ENCODE measurements around the gene TXNRD2.
A peak's percentile ranks its signal among the peaks of the same experiment; 100 is the strongest.

TXNRD2 gene

DNA sequence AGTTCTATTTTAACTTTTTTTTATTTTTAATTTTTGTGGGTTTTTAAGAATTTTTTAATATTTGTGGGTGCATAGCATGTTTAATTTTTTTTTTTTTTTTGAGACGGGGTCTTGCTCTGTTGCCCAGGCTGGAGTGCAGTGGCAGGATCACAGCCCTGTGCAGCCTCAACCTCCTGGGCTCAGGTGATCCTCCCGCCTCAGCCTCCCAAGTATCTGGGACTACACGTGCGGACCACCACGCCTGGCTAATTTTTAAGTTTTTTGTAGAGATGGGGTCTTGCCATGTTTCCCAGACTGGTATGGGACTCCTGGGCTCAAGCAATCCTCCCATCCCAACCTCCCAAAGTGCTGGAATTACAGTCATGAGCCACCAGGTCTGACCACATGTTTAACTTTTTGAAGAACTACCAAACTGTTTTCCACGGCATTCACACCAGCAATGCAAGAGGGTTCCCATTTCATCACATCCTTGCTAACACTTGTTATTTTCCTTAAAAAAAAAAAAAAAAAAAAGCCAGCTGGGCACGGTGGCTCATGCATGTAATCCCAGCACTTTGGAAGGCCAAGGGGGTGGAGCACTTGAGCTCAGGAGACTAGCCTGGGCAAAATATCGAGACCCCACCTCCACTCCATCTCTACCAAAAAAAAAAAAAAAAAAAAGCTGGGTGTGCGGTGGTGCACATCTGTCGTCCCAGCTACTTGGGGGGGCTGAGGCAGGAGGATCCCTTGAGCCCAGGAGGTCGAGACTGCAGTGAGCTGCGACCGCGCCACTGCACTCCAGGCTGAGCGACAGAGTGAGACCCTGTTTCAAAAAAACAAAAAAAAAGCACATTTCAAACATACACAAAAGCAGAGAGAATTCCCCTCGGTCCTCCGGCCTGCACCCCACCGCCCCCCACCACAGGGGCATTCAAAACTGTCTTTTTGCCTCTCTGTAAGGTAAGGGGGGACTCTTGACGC is 16.7 kb upstream of the TXNRD2 start:
- Histone ChIP-seq H3K27ac (ENCODE audit: low read length, poor library complexity, severe bottlenecking) (peak overlapping the region; percentile 28), H3K4me2 (ENCODE audit: low read length, poor library complexity, severe bottlenecking) (peak overlapping the region; percentile 88), H3K27me3 (ENCODE audit: control insufficient read depth in 1 of 2, insufficient read depth in 1 of 2, low read length in 2 of 2) (no peaks in the 10 kb centered on the region), H3K4me1 (ENCODE audit: control insufficient read depth, insufficient read depth, low read depth, low read length) (peaks cover 43% of the 10 kb centered on the region), H2BK5ac (ENCODE audit: low read depth, low read length, poor library complexity, severe bottlenecking) (no peak overlapping the region), H3K4me3 (ENCODE audit: insufficient read depth in 1 of 2, low read depth in 1 of 2, low read length in 2 of 2) (peak overlapping the region in 1 of 2 experiments; percentile 78), H4K91ac (ENCODE audit: low read length) (peak overlapping the region; percentile 71), H3K79me1 (replicated peaks; ENCODE audit: low read length, poor library complexity, severe bottlenecking) (peaks cover 4% of the 10 kb centered on the region), H4K8ac (ENCODE audit: low read length) (peak overlapping the region; percentile 64), H3K9me3 (ENCODE audit: control insufficient read depth, low read length) (no peaks in the 10 kb centered on the region), H2BK15ac (ENCODE audit: low read depth, poor library complexity, severe bottlenecking) (no peak overlapping the region), H3K36me3 (ENCODE audit: control insufficient read depth in 1 of 2, insufficient read depth in 2 of 2, low read depth in 1 of 2, low read length in 2 of 2) (peaks cover 0 to 26% of the 10 kb centered on the region in 2 experiments), H2AK5ac (ENCODE audit: low read length, severe bottlenecking) (peak overlapping the region; percentile 64), H2BK12ac (ENCODE audit: low read length in 2 of 2) (no peak overlapping the region), H3K14ac (ENCODE audit: low read length in 2 of 2) (no peak overlapping the region), H3K23ac (ENCODE audit: low read length in 2 of 2) (no peak overlapping the region), H2BK120ac (ENCODE audit: low read depth, low read length) (peak overlapping the region; percentile 67), H2AFZ (ENCODE audit: low read depth, low read length) (no peak overlapping the region), H3K18ac (ENCODE audit: low read depth in 1 of 2, low read length in 2 of 2) (peak overlapping the region; percentile 33 to 78), H3K4ac (ENCODE audit: low read depth in 1 of 2, low read length in 2 of 2) (peak overlapping the region; percentile 70 to 74), H3K9ac (ENCODE audit: low read length) (peak overlapping the region; percentile 83)
- DNase-seq: peak; percentile 84
- WGBS: 78% methylated on average over 18 of the region's 19 CpGs

GRCh38 chr22:19957445-19957844 is 15.8 kb upstream of the TXNRD2 start:
- 89% methylated on average over 5 of the region's 9 CpGs for WGBS
- H3K23ac ChIP-seq (ENCODE audit: low read length in 2 of 2): peak overlapping the region in 1 of 2 experiments; percentile 34

GRCh38 chr22:19955241-19956128 is 13.9 kb upstream of the TXNRD2 start:
- no peak overlapping the region for H3K18ac ChIP-seq (ENCODE audit: low read depth in 1 of 2, low read length in 2 of 2)
- H4K8ac ChIP-seq (ENCODE audit: low read length): no peak overlapping the region
- H3K23ac ChIP-seq (ENCODE audit: low read length in 2 of 2): no peak overlapping the region
- peaks cover 6% of the 10 kb centered on the region for H3K79me1 ChIP-seq (replicated peaks; ENCODE audit: low read length, poor library complexity, severe bottlenecking)
- no peak overlapping the region for H2AFZ ChIP-seq (ENCODE audit: low read depth, low read length)
- no peak overlapping the region for H3K27ac ChIP-seq (ENCODE audit: low read length, poor library complexity, severe bottlenecking)
- H3K4me3 ChIP-seq (ENCODE audit: insufficient read depth in 1 of 2, low read depth in 1 of 2, low read length in 2 of 2): no peak overlapping the region
- H3K14ac ChIP-seq (ENCODE audit: low read length in 2 of 2): no peak overlapping the region
- peaks cover 10 to 20% of the 10 kb centered on the region in 2 experiments for H3K36me3 ChIP-seq (ENCODE audit: control insufficient read depth in 1 of 2, insufficient read depth in 2 of 2, low read depth in 1 of 2, low read length in 2 of 2)
- H2BK15ac ChIP-seq (ENCODE audit: low read depth, poor library complexity, severe bottlenecking): no peak overlapping the region
- H3K4me2 ChIP-seq (ENCODE audit: low read length, poor library complexity, severe bottlenecking): no peak overlapping the region
- WGBS: 92% methylated on average over 19 of the region's 19 CpGs
- no peak overlapping the region for H3K9ac ChIP-seq (ENCODE audit: low read length)
- H3K4me1 ChIP-seq (ENCODE audit: control insufficient read depth, insufficient read depth, low read depth, low read length): peaks cover 34% of the 10 kb centered on the region
- H3K4ac ChIP-seq (ENCODE audit: low read depth in 1 of 2, low read length in 2 of 2): no peak overlapping the region
- H2BK120ac ChIP-seq (ENCODE audit: low read depth, low read length): no peak overlapping the region
- no peak overlapping the region for H4K91ac ChIP-seq (ENCODE audit: low read length)
- DNase-seq: no peak
- no peaks in the 10 kb centered on the region for H3K9me3 ChIP-seq (ENCODE audit: control insufficient read depth, low read length)
- no peak overlapping the region for H2AK5ac ChIP-seq (ENCODE audit: low read length, severe bottlenecking)
- H2BK12ac ChIP-seq (ENCODE audit: low read length in 2 of 2): no peak overlapping the region
- no peaks in the 10 kb centered on the region for H3K27me3 ChIP-seq (ENCODE audit: control insufficient read depth in 1 of 2, insufficient read depth in 1 of 2, low read length in 2 of 2)
- H2BK5ac ChIP-seq (ENCODE audit: low read depth, low read length, poor library complexity, severe bottlenecking): no peak overlapping the region

More at GRCh38 chr22:19957445-19957844, 15.8 kb upstream of the TXNRD2 start:
- Histone ChIP-seq H4K8ac (ENCODE audit: low read length) (no peak overlapping the region), H3K27ac (ENCODE audit: low read length, poor library complexity, severe bottlenecking) (no peak overlapping the region), H3K9ac (ENCODE audit: low read length) (no peak overlapping the region), H3K4me2 (ENCODE audit: low read length, poor library complexity, severe bottlenecking) (no peak overlapping the region), H3K4me3 (ENCODE audit: insufficient read depth in 1 of 2, low read depth in 1 of 2, low read length in 2 of 2) (peak overlapping the region in 1 of 2 experiments; percentile 1), H2BK12ac (ENCODE audit: low read length in 2 of 2) (no peak overlapping the region), H2AFZ (ENCODE audit: low read depth, low read length) (no peak overlapping the region), H2BK5ac (ENCODE audit: low read depth, low read length, poor library complexity, severe bottlenecking) (no peak overlapping the region), H3K79me1 (replicated peaks; ENCODE audit: low read length, poor library complexity, severe bottlenecking) (peaks cover 4% of the 10 kb centered on the region), H3K4me1 (ENCODE audit: control insufficient read depth, insufficient read depth, low read depth, low read length) (peaks cover 37% of the 10 kb centered on the region), H3K4ac (ENCODE audit: low read depth in 1 of 2, low read length in 2 of 2) (no peak overlapping the region), H3K9me3 (ENCODE audit: control insufficient read depth, low read length) (no peaks in the 10 kb centered on the region), H3K18ac (ENCODE audit: low read depth in 1 of 2, low read length in 2 of 2) (no peak overlapping the region), H3K27me3 (ENCODE audit: control insufficient read depth in 1 of 2, insufficient read depth in 1 of 2, low read length in 2 of 2) (no peaks in the 10 kb centered on the region), H2AK5ac (ENCODE audit: low read length, severe bottlenecking) (no peak overlapping the region), H2BK15ac (ENCODE audit: low read depth, poor library complexity, severe bottlenecking) (no peak overlapping the region), H3K36me3 (ENCODE audit: control insufficient read depth in 1 of 2, insufficient read depth in 2 of 2, low read depth in 1 of 2, low read length in 2 of 2) (peaks cover 0 to 29% of the 10 kb centered on the region in 2 experiments), H3K14ac (ENCODE audit: low read length in 2 of 2) (no peak overlapping the region), H4K91ac (ENCODE audit: low read length) (no peak overlapping the region), H2BK120ac (ENCODE audit: low read depth, low read length) (no peak overlapping the region)
- no peak for DNase-seq
